IMR-90 (cell line): ENCODE results near the gene COG1. TPM values are rescaled to one million over a fixed set of nuclear protein-coding genes. Genes with fewer than 3 reads are reported as not detected.

ENCODE experiments used
- polyA plus RNA-seq, 3 experiments: library from polyadenylated mRNA; depleted of rRNA; stranded (reverse); fragments of >200 nt; gene quantifications; 2 replicates each; pipeline ENCODE4 v1.2.3, GENCODE V29; 2012; ENCODE audit warnings: low replicate concordance in 1 of 3
- total RNA-seq: library from RNA; depleted of rRNA; stranded (reverse); fragments of >200 nt; gene quantifications from 2 replicates; pipeline ENCODE4 v1.2.3, GENCODE V29; 2012; rRNA removed

Gene COG1
- total and polyA plus RNA-seq, 2 of the 4 experiments (the other 2 are of a cell fraction) = 18.3 to 35.1 TPM

Other genes with a start within 250 kb of the COG1 start
- gene SLC39A11, start 100.4 kb upstream of the COG1 start, total RNA-seq = 12.5 and 14.3 TPM in 2 replicates
- 8.6 and 8.8 TPM in 2 replicates for gene SLC39A11, start 100.4 kb upstream of the COG1 start, polyA plus RNA-seq (2012; rRNA removed)
- not detected in 2 replicates for gene SSTR2, start 28.0 kb upstream of the COG1 start, total RNA-seq
- under 0.01 TPM in 1 of 2 replicates, not detected in the other for gene SSTR2, start 28.0 kb upstream of the COG1 start, polyA plus RNA-seq (2012; rRNA removed)
- gene CPSF4L, start 68.8 kb downstream of the COG1 start, total RNA-seq = not detected in 2 replicates
- gene CPSF4L, start 68.8 kb downstream of the COG1 start, polyA plus RNA-seq (2012; rRNA removed) = not detected in 2 replicates
- gene CDC42EP4, start 118.9 kb downstream of the COG1 start, total RNA-seq = 14.3 and 16.1 TPM in 2 replicates
- gene CDC42EP4, start 118.9 kb downstream of the COG1 start, polyA plus RNA-seq (2012; rRNA removed) = 25.6 and 25.8 TPM in 2 replicates